Endodermal cell (in vitro differentiated cells): Measurements from ENCODE around the gene TAP1. TPM values are rescaled to one million over a fixed set of nuclear protein-coding genes. Genes with fewer than 3 reads are reported as not detected.

Experiments used
- DNase-seq: peaks from one replicate; pipeline ENCODE4 v3.0.0-alpha.2; 2017
- H3K27ac ChIP-seq: 2 replicates; pipeline ENCODE4 v1.5.1; 2013; ENCODE audit warnings: mild to moderate bottlenecking, low read depth, low read length, moderate library complexity
- H3K27me3 ChIP-seq: 2 replicates; pipeline ENCODE4 v1.6.1; 2013; ENCODE audit warnings: mild to moderate bottlenecking, low read length, moderate library complexity; ENCODE audit not compliant: insufficient read depth, control insufficient read depth, poor library complexity, severe bottlenecking
- H3K36me3 ChIP-seq: 2 replicates; pipeline ENCODE4 v1.7.0; 2013; ENCODE audit warnings: mild to moderate bottlenecking, low read length, moderate library complexity; ENCODE audit not compliant: control insufficient read depth, insufficient read depth
- H3K4me1 ChIP-seq: one replicate; pipeline ENCODE4 v1.7.0; 2013; ENCODE audit warnings: low read length; ENCODE audit not compliant: control insufficient read depth, insufficient read depth
- H3K4me3 ChIP-seq: 2 replicates; pipeline ENCODE4 v1.5.1; 2013; ENCODE audit warnings: mild to moderate bottlenecking, low read length, moderate library complexity
- H3K9ac ChIP-seq: 2 replicates; pipeline ENCODE4 v1.6.1; 2013; ENCODE audit warnings: mild to moderate bottlenecking, low read length, moderate library complexity; ENCODE audit not compliant: poor library complexity, severe bottlenecking; ENCODE audit errors: extremely low read depth
- H3K9me3 ChIP-seq: 2 replicates; pipeline ENCODE4 v1.6.1; 2013; ENCODE audit warnings: mild to moderate bottlenecking, low read length, moderate library complexity; ENCODE audit not compliant: control insufficient read depth
- H3K27ac Mint-ChIP-seq: 2 replicates; pipeline ENCODE4 v1.8.0; 2020; ENCODE audit warnings: mixed read lengths
- H3K27me3 Mint-ChIP-seq: 2 replicates; pipeline ENCODE4 v1.8.0; 2021; ENCODE audit warnings: mild to moderate bottlenecking, mixed read lengths; ENCODE audit not compliant: insufficient read depth
- H3K36me3 Mint-ChIP-seq: 2 replicates; pipeline ENCODE4 v1.8.0; 2020; ENCODE audit warnings: low read depth, mixed read lengths
- H3K4me1 Mint-ChIP-seq: 2 replicates; pipeline ENCODE4 v1.8.0; 2020; ENCODE audit warnings: mixed read lengths
- H3K4me3 Mint-ChIP-seq: 2 replicates; pipeline ENCODE4 v1.8.0; 2020; ENCODE audit warnings: mild to moderate bottlenecking, moderate library complexity, mixed read lengths
- H3K9me3 Mint-ChIP-seq: 2 replicates; pipeline ENCODE4 v1.8.0; 2020; ENCODE audit warnings: mild to moderate bottlenecking, mixed read lengths
- CTCF ChIP-seq: fragments of 200-600 bp; sonication (generic); conservative IDR thresholded peaks from 2 replicates; pipeline ENCODE4 v1.5.0; 2021; ENCODE audit warnings: antibody characterized with exemption, mild to moderate bottlenecking
- WGBS, 2 experiments: methylation state at CpG; one replicate each; pipeline versions ENCODE4 v1.1.5 to v1.1.7; 2013; ENCODE audit warnings: missing lambda C conversion rate in 2 of 2, mixed read lengths in 1 of 2; ENCODE audit not compliant: insufficient coverage in 1 of 2, insufficient read length in 1 of 2; 5-methylcytosine and 5-hydroxymethylcytosine counted together
- total RNA-seq, 2 donors: library from RNA; stranded (reverse); fragmentation: NEBNext Ultra II Directional in 1 of 2; extraction: Animal tissue kit (Norgen Biotek cat#: 25700) in 1 of 2; gene quantifications; 2 replicates in 1 of 2; 3 replicates in 1 of 2; pipeline ENCODE4 v1.2.1, GENCODE V29; 2021

Gene TAP1
- total RNA-seq, 2 donors from 2014 or later = 2.0 to 2.6 TPM

- WGBS, 2 experiments = 92 to 100% methylated on average over 6 to 14 of the region's 14 CpGs
Observed at GRCh38 chr6:32857156-32857891, 3.8 kb upstream of the TAP1 start.

GRCh38 chr6:32855467-32856174 is 2.1 kb upstream of the TAP1 start:
- peaks cover 91% of the 10 kb centered on the region for H3K27me3 ChIP-seq
- DNase-seq = no peak
- no peak overlapping the region for H3K9ac ChIP-seq
- no peak overlapping the region for H3K4me3 Mint-ChIP-seq
- WGBS, 2 experiments = 83 to 88% methylated on average over 5 to 8 of the region's 8 CpGs
- H3K27ac Mint-ChIP-seq = no peak overlapping the region
- no peaks in the 10 kb centered on the region for H3K9me3 Mint-ChIP-seq
- peaks cover 83% of the 10 kb centered on the region for H3K27me3 Mint-ChIP-seq
- no peaks in the 10 kb centered on the region for H3K9me3 ChIP-seq
- no peaks in the 10 kb centered on the region for H3K36me3 ChIP-seq
- peaks cover 6% of the 10 kb centered on the region for H3K4me1 Mint-ChIP-seq
- no peak for TF ChIP-seq CTCF
- H3K36me3 Mint-ChIP-seq = no peaks in the 10 kb centered on the region
- no peaks in the 10 kb centered on the region for H3K4me1 ChIP-seq
- no peak overlapping the region for H3K4me3 ChIP-seq
- H3K27ac ChIP-seq = no peak overlapping the region

More at GRCh38 chr6:32857156-32857891, 3.8 kb upstream of the TAP1 start:
- no peaks in the 10 kb centered on the region for H3K9me3 ChIP-seq
- H3K27ac Mint-ChIP-seq = no peak overlapping the region
- no peaks in the 10 kb centered on the region for H3K4me1 ChIP-seq
- peaks cover 7% of the 10 kb centered on the region for H3K4me1 Mint-ChIP-seq
- no peaks in the 10 kb centered on the region for H3K36me3 ChIP-seq
- no peak overlapping the region for H3K27ac ChIP-seq
- H3K27me3 Mint-ChIP-seq = peaks cover 66% of the 10 kb centered on the region
- H3K9ac ChIP-seq = no peak overlapping the region
- no peak for TF ChIP-seq CTCF
- H3K9me3 Mint-ChIP-seq = no peaks in the 10 kb centered on the region
- H3K4me3 ChIP-seq = no peak overlapping the region
- DNase-seq = no peak
- H3K4me3 Mint-ChIP-seq = no peak overlapping the region
- H3K36me3 Mint-ChIP-seq = no peaks in the 10 kb centered on the region
- peaks cover 74% of the 10 kb centered on the region for H3K27me3 ChIP-seq

GRCh38 chr6:32854376-32855178 is 1.1 kb upstream of the TAP1 start:
- peaks cover 97% of the 10 kb centered on the region for H3K27me3 ChIP-seq
- Mint-ChIP-seq H3K9me3 (no peaks in the 10 kb centered on the region), H3K36me3 (no peaks in the 10 kb centered on the region), H3K4me1 (peaks cover 6% of the 10 kb centered on the region), H3K27ac (no peak overlapping the region), H3K27me3 (peaks cover 93% of the 10 kb centered on the region), H3K4me3 (peak overlapping the region; percentile 68)
- peak overlapping the region; percentile 47 for H3K4me3 ChIP-seq
- WGBS, 2 experiments = 40 to 53% methylated on average over 10 to 24 of the region's 24 CpGs
- no peak overlapping the region for H3K27ac ChIP-seq
- no peak overlapping the region for H3K9ac ChIP-seq
- no peak for DNase-seq
- H3K9me3 ChIP-seq = no peaks in the 10 kb centered on the region
- no peaks in the 10 kb centered on the region for H3K36me3 ChIP-seq
- TF ChIP-seq CTCF = no peak
- no peaks in the 10 kb centered on the region for H3K4me1 ChIP-seq
